ENCODE measurements around the gene SESN2.

GRCh38 chr1:28246427-28246832, 12.9 kb upstream of the SESN2 start:
- TF ChIP-seq, protein P1, sequence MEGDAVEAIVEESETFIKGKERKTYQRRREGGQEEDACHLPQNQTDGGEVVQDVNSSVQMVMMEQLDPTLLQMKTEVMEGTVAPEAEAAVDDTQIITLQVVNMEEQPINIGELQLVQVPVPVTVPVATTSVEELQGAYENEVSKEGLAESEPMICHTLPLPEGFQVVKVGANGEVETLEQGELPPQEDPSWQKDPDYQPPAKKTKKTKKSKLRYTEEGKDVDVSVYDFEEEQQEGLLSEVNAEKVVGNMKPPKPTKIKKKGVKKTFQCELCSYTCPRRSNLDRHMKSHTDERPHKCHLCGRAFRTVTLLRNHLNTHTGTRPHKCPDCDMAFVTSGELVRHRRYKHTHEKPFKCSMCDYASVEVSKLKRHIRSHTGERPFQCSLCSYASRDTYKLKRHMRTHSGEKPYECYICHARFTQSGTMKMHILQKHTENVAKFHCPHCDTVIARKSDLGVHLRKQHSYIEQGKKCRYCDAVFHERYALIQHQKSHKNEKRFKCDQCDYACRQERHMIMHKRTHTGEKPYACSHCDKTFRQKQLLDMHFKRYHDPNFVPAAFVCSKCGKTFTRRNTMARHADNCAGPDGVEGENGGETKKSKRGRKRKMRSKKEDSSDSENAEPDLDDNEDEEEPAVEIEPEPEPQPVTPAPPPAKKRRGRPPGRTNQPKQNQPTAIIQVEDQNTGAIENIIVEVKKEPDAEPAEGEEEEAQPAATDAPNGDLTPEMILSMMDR (IDR thresholded peaks at IDR 0.05; ENCODE audit: low read depth, low read length, missing input control): no peak
- TF ChIP-seq SP1 (IDR thresholded peaks at IDR 0.05) (no peak), JUND (IDR thresholded peaks at IDR 0.05) (no peak), TAF1 (conservative IDR thresholded peaks at IDR 0.05) (peak; percentile 22), EGR1 (IDR thresholded peaks at IDR 0.05; ENCODE audit: low read depth in 2 of 2) (no peak), ZBTB33 (IDR thresholded peaks at IDR 0.05) (no peak), FOXA1 (IDR thresholded peaks at IDR 0.05) (no peak), YY1 (IDR thresholded peaks at IDR 0.05) (no peak), GABPA (IDR thresholded peaks at IDR 0.05 in 1 of 2, conservative IDR thresholded peaks at IDR 0.05 in 1 of 2) (no peak), HNF4G (IDR thresholded peaks at IDR 0.05) (no peak)
- TF ChIP-seq, protein P2, sequence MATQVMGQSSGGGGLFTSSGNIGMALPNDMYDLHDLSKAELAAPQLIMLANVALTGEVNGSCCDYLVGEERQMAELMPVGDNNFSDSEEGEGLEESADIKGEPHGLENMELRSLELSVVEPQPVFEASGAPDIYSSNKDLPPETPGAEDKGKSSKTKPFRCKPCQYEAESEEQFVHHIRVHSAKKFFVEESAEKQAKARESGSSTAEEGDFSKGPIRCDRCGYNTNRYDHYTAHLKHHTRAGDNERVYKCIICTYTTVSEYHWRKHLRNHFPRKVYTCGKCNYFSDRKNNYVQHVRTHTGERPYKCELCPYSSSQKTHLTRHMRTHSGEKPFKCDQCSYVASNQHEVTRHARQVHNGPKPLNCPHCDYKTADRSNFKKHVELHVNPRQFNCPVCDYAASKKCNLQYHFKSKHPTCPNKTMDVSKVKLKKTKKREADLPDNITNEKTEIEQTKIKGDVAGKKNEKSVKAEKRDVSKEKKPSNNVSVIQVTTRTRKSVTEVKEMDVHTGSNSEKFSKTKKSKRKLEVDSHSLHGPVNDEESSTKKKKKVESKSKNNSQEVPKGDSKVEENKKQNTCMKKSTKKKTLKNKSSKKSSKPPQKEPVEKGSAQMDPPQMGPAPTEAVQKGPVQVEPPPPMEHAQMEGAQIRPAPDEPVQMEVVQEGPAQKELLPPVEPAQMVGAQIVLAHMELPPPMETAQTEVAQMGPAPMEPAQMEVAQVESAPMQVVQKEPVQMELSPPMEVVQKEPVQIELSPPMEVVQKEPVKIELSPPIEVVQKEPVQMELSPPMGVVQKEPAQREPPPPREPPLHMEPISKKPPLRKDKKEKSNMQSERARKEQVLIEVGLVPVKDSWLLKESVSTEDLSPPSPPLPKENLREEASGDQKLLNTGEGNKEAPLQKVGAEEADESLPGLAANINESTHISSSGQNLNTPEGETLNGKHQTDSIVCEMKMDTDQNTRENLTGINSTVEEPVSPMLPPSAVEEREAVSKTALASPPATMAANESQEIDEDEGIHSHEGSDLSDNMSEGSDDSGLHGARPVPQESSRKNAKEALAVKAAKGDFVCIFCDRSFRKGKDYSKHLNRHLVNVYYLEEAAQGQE (IDR thresholded peaks at IDR 0.05): no peak
- TF ChIP-seq, protein P3, sequence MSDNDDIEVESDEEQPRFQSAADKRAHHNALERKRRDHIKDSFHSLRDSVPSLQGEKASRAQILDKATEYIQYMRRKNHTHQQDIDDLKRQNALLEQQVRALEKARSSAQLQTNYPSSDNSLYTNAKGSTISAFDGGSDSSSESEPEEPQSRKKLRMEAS (IDR thresholded peaks at IDR 0.05): no peak

All from liver (tissue), 3 donors.